ENCODE results near the gene PCDHGA2.
"Not testable (repeated sequence)": the region's sequence is repeated elsewhere in the genome, so short reads cannot be mapped to it uniquely, and the experiment has no call there.

PCDHGA2 gene

GRCh38 chr5:141338538-141339306, at the start of gene PCDHGA2:
PCDHGA2 (plus strand) TSS chr5:141338760.
- DNase-seq (ENCODE audit: low read depth) = no peak

- no peak for DNase-seq (ENCODE audit: low read depth)
Observed at GRCh38 chr5:141298376-141298775, 40.2 kb upstream of the PCDHGA2 start.

GRCh38 chr5:141303756-141304155, 34.8 kb upstream of the PCDHGA2 start, which contains the start of gene SLC25A2:
SLC25A2 (minus strand) TSS chr5:141304049; CDS start chr5:141303865, 184 bp downstream.
- no peak for DNase-seq (ENCODE audit: low read depth)

- DNase-seq (ENCODE audit: low read depth) = no peak
Observed at GRCh38 chr5:141306630-141307029, 31.9 kb upstream of the PCDHGA2 start.

GRCh38 chr5:141313711-141314110, 24.8 kb upstream of the PCDHGA2 start:
- no peak for DNase-seq (ENCODE audit: low read depth)

- DNase-seq (ENCODE audit: low read depth) = not testable (repeated sequence)
Observed at GRCh38 chr5:141316963-141317362, 21.6 kb upstream of the PCDHGA2 start.

- no peak for DNase-seq (ENCODE audit: low read depth)
Observed at GRCh38 chr5:141319202-141319601, 19.4 kb upstream of the PCDHGA2 start.

- DNase-seq (ENCODE audit: low read depth) = no peak
Observed at GRCh38 chr5:141319699-141320098, 18.9 kb upstream of the PCDHGA2 start.

GRCh38 chr5:141320225-141321169, 18.1 kb upstream of the PCDHGA2 start, which contains the start of gene TAF7:
TAF7 (minus strand) TSS chr5:141320784; CDS start chr5:141320044, 740 bp downstream.
- DNase-seq (ENCODE audit: low read depth) = peak; percentile 89

- DNase-seq (ENCODE audit: low read depth) = no peak
Observed at GRCh38 chr5:141322261-141322660, 16.3 kb upstream of the PCDHGA2 start.

GRCh38 chr5:141326088-141326854, 12.3 kb upstream of the PCDHGA2 start:
- DNase-seq (ENCODE audit: low read depth) = peak; percentile 51

GRCh38 chr5:141328231-141328630, 10.3 kb upstream of the PCDHGA2 start:
- no peak for DNase-seq (ENCODE audit: low read depth)

GRCh38 chr5:141330299-141331080, 8.1 kb upstream of the PCDHGA2 start, which contains the start of gene PCDHGA1:
PCDHGA1 (plus strand) TSS chr5:141330514.
- no peak for DNase-seq (ENCODE audit: low read depth)

GRCh38 chr5:141332571-141332970, 6.0 kb upstream of the PCDHGA2 start:
- not testable (repeated sequence) for DNase-seq (ENCODE audit: low read depth)

- DNase-seq (ENCODE audit: low read depth) = not testable (repeated sequence)
Observed at GRCh38 chr5:141340781-141341354, 2.3 kb downstream of the PCDHGA2 start.

- no peak for DNase-seq (ENCODE audit: low read depth)
Observed at GRCh38 chr5:141342773-141343172, 4.2 kb downstream of the PCDHGA2 start.

GRCh38 chr5:141343242-141343952, 4.8 kb downstream of the PCDHGA2 start, which contains the start of gene PCDHGA3:
PCDHGA3 (plus strand) TSS chr5:141343829; CDS start chr5:141344034, 205 bp downstream.
- DNase-seq (ENCODE audit: low read depth) = no peak

GRCh38 chr5:141343953-141344463, 5.4 kb downstream of the PCDHGA2 start:
- no peak for DNase-seq (ENCODE audit: low read depth)

- no peak for DNase-seq (ENCODE audit: low read depth)
Observed at GRCh38 chr5:141345327-141345726, 6.8 kb downstream of the PCDHGA2 start.

- DNase-seq (ENCODE audit: low read depth) = not testable (repeated sequence)
Observed at GRCh38 chr5:141346017-141346416, 7.5 kb downstream of the PCDHGA2 start.
